Upper lobe of right lung (tissue), 1 donor: ENCODE data around the gene CTNS. TPM values are rescaled to one million over a fixed set of nuclear protein-coding genes. Genes with fewer than 3 reads are reported as not detected.

ENCODE experiments used
- ATAC-seq: fragments of 200-7000 bp; cut with Tn5 transposase; one replicate; pipeline ENCODE4 v1.9.1; 2020; ENCODE audit warnings: mild to moderate bottlenecking, moderate library complexity
- DNase-seq: peaks from one replicate; pipeline ENCODE4 v3.0.0-alpha.2; 2020
- H3K27ac ChIP-seq: fragments of 200-600 bp; one replicate; pipeline ENCODE4 v1.8.0; 2022
- H3K27me3 ChIP-seq: fragments of 200-600 bp; one replicate; pipeline ENCODE4 v1.8.0; 2022; ENCODE audit warnings: mild to moderate bottlenecking
- H3K36me3 ChIP-seq: fragments of 200-600 bp; one replicate; pipeline ENCODE4 v1.8.0; 2022
- H3K4me1 ChIP-seq: fragments of 200-600 bp; one replicate; pipeline ENCODE4 v1.8.0; 2022
- H3K4me3 ChIP-seq: fragments of 200-600 bp; one replicate; pipeline ENCODE4 v1.8.0; 2022; ENCODE audit warnings: mild to moderate bottlenecking
- H3K9me3 ChIP-seq: fragments of 200-600 bp; one replicate; pipeline ENCODE4 v1.8.0; 2022
- intact Hi-C: fragments of 100-400 bp; cut with DNase I; formaldehyde crosslinking; loops from one replicate; pipeline ENCODE4 v1.11.0; 2022
- total RNA-seq: library from RNA; stranded (reverse); fragmentation: NEBNext Ultra II Directional; extraction: Animal tissue kit (Norgen Biotek cat#: 25700); gene quantifications from one replicate; pipeline ENCODE4 v1.2.1, GENCODE V29; 2021
- TF ChIP-seq, protein P1 (sequence below): fragments of 200-600 bp; IDR thresholded peaks from one replicate; pipeline ENCODE4 v1.8.0; 2022; ENCODE audit warnings: antibody characterized with exemption
- donor health status: DM: no; HTN: yes; CAD: no; lungs with severe emphysema.

CTNS gene
- total RNA-seq, 1 donor from 2014 or later: 23.3 TPM

DNA sequence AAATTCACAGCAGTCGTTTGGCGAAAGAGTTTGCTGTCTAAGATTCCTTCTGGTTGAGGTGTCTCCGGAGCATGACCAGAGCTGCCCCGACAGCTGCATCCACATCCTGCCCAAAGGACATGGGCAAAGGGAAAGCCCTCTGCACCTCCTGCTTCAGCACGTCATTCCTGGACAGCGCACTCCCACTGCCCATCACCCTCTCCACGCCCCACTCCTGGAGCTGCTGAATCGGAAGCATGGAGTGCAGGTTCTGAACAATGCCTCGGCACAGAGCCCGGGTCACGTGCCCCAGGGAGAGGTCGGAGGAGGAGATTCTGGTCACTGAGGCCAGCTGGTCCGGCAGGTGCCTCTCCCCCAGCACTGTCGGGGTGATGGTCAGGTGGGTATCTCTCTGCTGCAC is 26.0 kb upstream of the CTNS start:
- Histone ChIP-seq H3K4me3 (no peak overlapping the region), H3K27ac (no peak overlapping the region), H3K36me3 (peaks cover 66% of the 10 kb centered on the region), H3K27me3 (no peaks in the 10 kb centered on the region), H3K9me3 (no peaks in the 10 kb centered on the region), H3K4me1 (no peaks in the 10 kb centered on the region)
- TF ChIP-seq, protein P1, sequence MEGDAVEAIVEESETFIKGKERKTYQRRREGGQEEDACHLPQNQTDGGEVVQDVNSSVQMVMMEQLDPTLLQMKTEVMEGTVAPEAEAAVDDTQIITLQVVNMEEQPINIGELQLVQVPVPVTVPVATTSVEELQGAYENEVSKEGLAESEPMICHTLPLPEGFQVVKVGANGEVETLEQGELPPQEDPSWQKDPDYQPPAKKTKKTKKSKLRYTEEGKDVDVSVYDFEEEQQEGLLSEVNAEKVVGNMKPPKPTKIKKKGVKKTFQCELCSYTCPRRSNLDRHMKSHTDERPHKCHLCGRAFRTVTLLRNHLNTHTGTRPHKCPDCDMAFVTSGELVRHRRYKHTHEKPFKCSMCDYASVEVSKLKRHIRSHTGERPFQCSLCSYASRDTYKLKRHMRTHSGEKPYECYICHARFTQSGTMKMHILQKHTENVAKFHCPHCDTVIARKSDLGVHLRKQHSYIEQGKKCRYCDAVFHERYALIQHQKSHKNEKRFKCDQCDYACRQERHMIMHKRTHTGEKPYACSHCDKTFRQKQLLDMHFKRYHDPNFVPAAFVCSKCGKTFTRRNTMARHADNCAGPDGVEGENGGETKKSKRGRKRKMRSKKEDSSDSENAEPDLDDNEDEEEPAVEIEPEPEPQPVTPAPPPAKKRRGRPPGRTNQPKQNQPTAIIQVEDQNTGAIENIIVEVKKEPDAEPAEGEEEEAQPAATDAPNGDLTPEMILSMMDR: no peak
- intact Hi-C loops: no loop called here
- ATAC-seq (no peak), DNase-seq (no peak)

- intact Hi-C loops: no loop called here
- no peak for DNase-seq
- TF ChIP-seq, protein P1: no peak
- Histone ChIP-seq H3K9me3 (no peaks in the 10 kb centered on the region), H3K27ac (no peak overlapping the region), H3K4me1 (no peaks in the 10 kb centered on the region), H3K27me3 (no peaks in the 10 kb centered on the region), H3K36me3 (peaks cover 73% of the 10 kb centered on the region), H3K4me3 (no peak overlapping the region)
- ATAC-seq: no peak
These were observed 23.4 kb upstream of the CTNS start for GRCh38 chr17:3613124-3613523.

- ATAC-seq: no peak
- Histone ChIP-seq H3K4me3 (no peak overlapping the region), H3K27ac (no peak overlapping the region), H3K27me3 (no peaks in the 10 kb centered on the region), H3K36me3 (peaks cover 74% of the 10 kb centered on the region), H3K4me1 (no peaks in the 10 kb centered on the region), H3K9me3 (no peaks in the 10 kb centered on the region)
- TF ChIP-seq, protein P1: no peak
- no peak for DNase-seq
- intact Hi-C loops: no loop called here
These were observed 21.2 kb upstream of the CTNS start for GRCh38 chr17:3615160-3615870.

GRCh38 chr17:3621146-3621720 is 15.3 kb upstream of the CTNS start:
- H3K27me3 ChIP-seq: no peaks in the 10 kb centered on the region
- ATAC-seq: no peak
- H3K27ac ChIP-seq: no peak overlapping the region
- H3K4me1 ChIP-seq: no peaks in the 10 kb centered on the region
- H3K9me3 ChIP-seq: no peaks in the 10 kb centered on the region
- TF ChIP-seq, protein P1: no peak
- intact Hi-C loops: no loop called here
- no peak for DNase-seq
- no peak overlapping the region for H3K4me3 ChIP-seq
- peaks cover 76% of the 10 kb centered on the region for H3K36me3 ChIP-seq

GRCh38 chr17:3622977-3623594 is 13.5 kb upstream of the CTNS start:
- intact Hi-C loops: no loop called here
- no peak for DNase-seq
- Histone ChIP-seq H3K4me3 (no peak overlapping the region), H3K27ac (no peak overlapping the region), H3K27me3 (no peaks in the 10 kb centered on the region), H3K9me3 (no peaks in the 10 kb centered on the region), H3K36me3 (peaks cover 73% of the 10 kb centered on the region), H3K4me1 (no peaks in the 10 kb centered on the region)
- peak; percentile 30 for ATAC-seq
- TF ChIP-seq, protein P1: no peak
